ENCODE results near the gene MAP3K3. TPM values are rescaled to one million over a fixed set of nuclear protein-coding genes. Genes with fewer than 3 reads are reported as not detected.

MAP3K3 gene
- 27.9 and 29.6 TPM in 2 replicates for total RNA-seq

DNA sequence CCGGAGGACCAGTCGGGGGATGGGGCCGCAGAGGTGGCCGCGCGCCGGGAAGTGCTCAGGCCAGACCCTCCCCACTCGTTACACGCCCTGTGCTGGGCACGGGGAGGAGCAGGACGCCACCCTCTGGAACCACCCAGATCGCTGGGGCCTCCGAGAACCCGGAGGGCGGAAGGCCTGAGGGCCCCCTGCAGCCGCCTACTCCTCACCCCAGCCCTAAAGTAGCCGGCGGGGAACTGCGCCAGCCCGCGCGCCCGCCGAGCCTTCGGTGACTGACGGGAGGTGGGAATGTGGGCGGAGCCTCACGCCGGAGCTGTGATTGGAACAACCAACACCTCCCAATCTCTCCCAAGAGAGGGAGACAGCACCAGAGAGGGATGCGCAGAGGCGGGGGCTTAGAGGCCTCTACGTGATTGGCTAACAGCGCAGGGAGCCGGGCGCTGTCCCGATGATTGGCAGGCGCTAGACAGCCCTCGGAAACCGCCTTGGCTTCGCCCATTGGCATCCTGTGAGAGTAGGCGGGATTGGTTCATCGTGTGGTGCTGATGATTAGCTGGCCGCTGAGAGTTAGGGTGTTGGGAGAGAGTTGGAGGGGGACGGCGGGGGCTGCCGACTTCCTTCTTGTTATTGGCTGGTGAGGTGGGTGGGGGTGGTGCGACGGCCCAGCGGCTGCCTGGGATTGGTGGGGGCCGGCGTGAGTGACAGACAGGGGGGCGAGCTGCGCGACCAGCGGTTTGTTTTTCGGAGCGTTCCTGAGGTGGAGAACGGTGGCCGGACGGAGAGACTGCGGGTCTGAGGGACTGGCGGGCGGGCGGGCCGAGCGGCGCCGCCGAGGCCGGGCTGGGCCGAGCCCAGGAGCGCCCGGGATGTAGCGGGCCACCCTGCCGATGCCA lies at the start of gene MAP3K3:
MAP3K3 (plus strand) TSS at position 734 of the 890 bp plus-strand sequence. CDS start 343 bp downstream, outside the sequence.
- peak within 1 kb of the TSS; percentile 95 for H3K27ac Mint-ChIP-seq
- H3K4me3 Mint-ChIP-seq = peak within 1 kb of the TSS; percentile 100
- H3K27me3 Mint-ChIP-seq (ENCODE audit: insufficient read depth) = peaks cover 7% of the 10 kb centered on the region
- peaks cover 7% of the 10 kb centered on the region for H3K36me3 Mint-ChIP-seq (ENCODE audit: low read depth)
- peak; percentile 97 for DNase-seq (ENCODE audit: low spot score)
- intact Hi-C loops (cut with micrococcal nuclease) = loop anchor here (1.0 to 5.0 kb wide), 9 partner anchors 10 to 640 kb away; partner anchors contain the start of genes CCDC47, DCAF7, FTSJ3 and PSMC5
- peaks cover 44% of the 10 kb centered on the region for H3K4me1 Mint-ChIP-seq (ENCODE audit: low read depth)
- H3K9me3 Mint-ChIP-seq = no peaks in the 10 kb centered on the region

DNA sequence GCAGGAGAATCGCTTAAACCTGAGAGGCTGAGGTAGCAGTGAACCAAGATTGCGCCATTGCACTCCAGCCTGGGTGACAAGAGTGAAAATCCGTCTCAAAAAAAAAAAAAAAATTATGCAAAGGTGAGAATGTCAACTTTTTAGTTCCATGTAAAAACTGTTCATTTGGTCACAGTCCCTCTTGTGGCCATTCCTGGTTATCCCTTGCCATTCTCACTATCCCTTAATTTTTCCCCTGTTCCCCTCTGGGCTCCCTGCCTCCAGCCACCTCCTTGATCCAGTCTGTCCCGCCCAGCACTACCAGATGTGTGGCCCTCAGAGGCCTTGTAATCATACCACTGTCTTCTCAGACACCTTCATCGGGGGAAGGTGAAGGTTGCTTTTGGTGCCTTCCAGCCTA lies 48.6 kb upstream of the MAP3K3 start:
- Mint-ChIP-seq H3K4me1 (ENCODE audit: low read depth) (peaks cover 24% of the 10 kb centered on the region), H3K27ac (peak overlapping the region; percentile 13), H3K9me3 (no peaks in the 10 kb centered on the region), H3K36me3 (ENCODE audit: low read depth) (peaks cover 6% of the 10 kb centered on the region), H3K4me3 (no peak overlapping the region), H3K27me3 (ENCODE audit: insufficient read depth) (no peaks in the 10 kb centered on the region)
- intact Hi-C loops (cut with micrococcal nuclease) = loop anchor here (2.0 kb wide), 1 partner anchor 23 kb away; the partner anchor contains the start of gene DCAF7
- no peak for DNase-seq (ENCODE audit: low spot score)

DNA sequence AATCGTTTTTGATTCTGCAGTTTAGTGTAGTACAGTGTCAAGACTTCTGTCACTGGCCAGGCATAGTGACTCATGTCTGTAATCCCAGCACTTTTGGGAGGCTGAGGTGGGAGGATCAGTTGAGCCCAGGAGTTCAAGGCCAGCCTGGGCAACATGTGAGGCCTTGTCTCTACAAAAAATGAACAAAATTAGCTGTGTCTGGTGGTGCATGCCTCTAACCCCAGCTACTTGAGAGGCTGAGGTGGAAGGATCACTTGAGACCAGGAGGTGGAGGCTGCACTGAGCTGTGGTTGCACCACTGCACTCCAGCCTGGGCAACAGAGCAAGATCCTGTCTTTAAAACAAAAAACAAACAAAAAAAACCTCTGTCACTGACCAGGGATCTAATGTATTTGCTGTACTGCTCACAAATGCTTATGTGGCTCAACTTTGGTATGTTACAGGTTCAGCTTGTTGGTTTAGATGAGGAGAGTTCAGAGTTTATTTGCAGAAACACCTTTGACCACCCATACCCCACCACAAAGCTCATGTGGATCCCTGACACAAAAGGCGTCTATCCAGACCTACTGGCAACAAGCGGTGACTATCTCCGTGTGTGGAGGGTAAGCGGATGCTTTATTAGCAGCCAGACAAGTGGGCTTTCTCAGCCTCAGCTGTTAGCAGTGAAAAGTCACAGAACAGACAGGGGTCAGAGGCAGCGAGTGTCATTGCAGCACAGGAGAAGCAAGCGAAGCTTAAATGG lies 44.0 kb upstream of the MAP3K3 start:
- no peaks in the 10 kb centered on the region for H3K27me3 Mint-ChIP-seq (ENCODE audit: insufficient read depth)
- peaks cover 11% of the 10 kb centered on the region for H3K4me1 Mint-ChIP-seq (ENCODE audit: low read depth)
- DNase-seq (ENCODE audit: low spot score) = no peak
- intact Hi-C loops (cut with micrococcal nuclease) = no loop called here
- H3K27ac Mint-ChIP-seq = no peak overlapping the region
- peaks cover 34% of the 10 kb centered on the region for H3K36me3 Mint-ChIP-seq (ENCODE audit: low read depth)
- no peak overlapping the region for H3K4me3 Mint-ChIP-seq
- H3K9me3 Mint-ChIP-seq = no peaks in the 10 kb centered on the region

DNA sequence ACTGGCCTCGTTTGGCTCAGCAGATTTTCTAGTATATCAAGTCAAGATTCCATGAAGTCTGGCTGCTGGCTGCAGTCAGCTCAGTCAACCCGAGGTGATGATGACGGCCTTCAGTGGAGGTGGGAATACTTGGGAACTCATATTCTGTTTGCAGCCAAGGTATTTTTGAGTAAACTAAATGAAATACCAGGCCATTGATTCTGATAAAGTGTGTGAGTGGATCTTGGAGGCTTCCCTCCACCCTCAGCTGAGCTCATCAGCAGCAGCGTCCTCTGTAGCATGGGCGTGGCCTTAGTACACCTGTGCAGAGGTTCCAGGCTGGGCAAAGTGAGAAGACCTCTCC lies 43.5 kb upstream of the MAP3K3 start:
- Mint-ChIP-seq H3K27ac (no peak overlapping the region), H3K4me1 (ENCODE audit: low read depth) (peaks cover 10% of the 10 kb centered on the region), H3K9me3 (no peaks in the 10 kb centered on the region), H3K4me3 (no peak overlapping the region), H3K36me3 (ENCODE audit: low read depth) (peaks cover 35% of the 10 kb centered on the region), H3K27me3 (ENCODE audit: insufficient read depth) (no peaks in the 10 kb centered on the region)
- intact Hi-C loops (cut with micrococcal nuclease) = no loop called here
- no peak for DNase-seq (ENCODE audit: low spot score)

DNA sequence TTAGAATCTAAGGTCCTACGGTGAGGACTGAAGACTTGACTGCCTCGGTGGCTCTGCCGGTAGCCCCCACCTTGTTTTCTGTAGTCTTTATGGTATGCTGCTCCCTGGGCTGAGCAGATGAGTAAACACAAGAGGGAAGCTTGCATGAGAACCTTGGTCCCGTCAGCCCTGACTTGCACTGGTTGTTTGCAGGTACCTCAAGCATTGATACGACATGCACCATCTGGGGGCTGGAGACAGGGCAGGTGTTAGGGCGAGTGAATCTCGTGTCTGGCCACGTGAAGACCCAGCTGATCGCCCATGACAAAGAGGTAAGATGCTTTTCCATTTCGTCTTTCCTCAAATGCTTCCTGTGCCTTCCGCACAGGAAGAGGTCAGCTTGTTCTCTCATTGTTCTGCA lies 42.6 kb upstream of the MAP3K3 start:
- intact Hi-C loops (cut with micrococcal nuclease) = no loop called here
- H3K4me1 Mint-ChIP-seq (ENCODE audit: low read depth) = peaks cover 5% of the 10 kb centered on the region
- H3K27me3 Mint-ChIP-seq (ENCODE audit: insufficient read depth) = no peaks in the 10 kb centered on the region
- no peaks in the 10 kb centered on the region for H3K9me3 Mint-ChIP-seq
- no peak overlapping the region for H3K27ac Mint-ChIP-seq
- H3K36me3 Mint-ChIP-seq (ENCODE audit: low read depth) = peaks cover 36% of the 10 kb centered on the region
- H3K4me3 Mint-ChIP-seq = no peak overlapping the region
- no peak for DNase-seq (ENCODE audit: low spot score)

DNA sequence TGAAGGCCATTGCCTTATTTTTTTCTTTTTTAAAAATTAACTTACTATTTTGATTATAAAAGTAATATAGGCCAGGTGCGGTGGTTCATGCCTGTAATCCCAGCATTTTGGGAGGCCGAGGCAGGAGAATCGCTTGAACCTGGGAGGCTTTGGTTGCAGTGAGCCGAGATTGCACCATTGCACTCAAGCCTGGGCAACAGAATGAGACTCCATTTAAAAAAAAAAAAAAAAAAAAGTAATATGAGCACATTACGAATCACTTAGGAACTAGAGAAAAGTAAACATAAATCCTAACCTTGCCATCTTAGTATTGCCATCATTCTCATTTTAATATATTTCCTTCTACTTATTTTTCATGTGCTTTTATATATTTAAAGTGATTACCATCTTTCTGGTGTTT lies 34.4 kb upstream of the MAP3K3 start:
- no peak for DNase-seq (ENCODE audit: low spot score)
- peaks cover 11% of the 10 kb centered on the region for H3K4me1 Mint-ChIP-seq (ENCODE audit: low read depth)
- peaks cover 54% of the 10 kb centered on the region for H3K36me3 Mint-ChIP-seq (ENCODE audit: low read depth)
- no peak overlapping the region for H3K4me3 Mint-ChIP-seq
- no peaks in the 10 kb centered on the region for H3K9me3 Mint-ChIP-seq
- no peak overlapping the region for H3K27ac Mint-ChIP-seq
- no peaks in the 10 kb centered on the region for H3K27me3 Mint-ChIP-seq (ENCODE audit: insufficient read depth)
- intact Hi-C loops (cut with micrococcal nuclease) = no loop called here

DNA sequence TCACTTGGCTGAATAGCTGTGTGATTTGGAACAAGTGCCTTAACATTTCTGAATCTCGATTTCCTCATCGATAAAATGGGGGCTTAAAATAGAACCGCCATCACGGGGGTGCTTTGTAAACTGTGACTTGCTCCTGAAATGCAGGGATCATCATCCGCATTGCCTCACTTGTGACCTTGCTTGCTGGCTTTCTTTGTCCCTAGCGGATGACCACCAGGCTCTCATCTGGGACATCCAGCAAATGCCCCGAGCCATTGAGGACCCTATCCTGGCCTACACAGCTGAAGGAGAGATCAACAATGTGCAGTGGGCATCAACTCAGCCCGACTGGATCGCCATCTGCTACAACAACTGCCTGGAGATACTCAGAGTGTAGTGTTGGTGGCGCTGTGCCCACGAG lies 33.4 kb upstream of the MAP3K3 start:
- no peak overlapping the region for H3K27ac Mint-ChIP-seq
- H3K4me1 Mint-ChIP-seq (ENCODE audit: low read depth) = peaks cover 11% of the 10 kb centered on the region
- no peaks in the 10 kb centered on the region for H3K9me3 Mint-ChIP-seq
- intact Hi-C loops (cut with micrococcal nuclease) = no loop called here
- no peaks in the 10 kb centered on the region for H3K27me3 Mint-ChIP-seq (ENCODE audit: insufficient read depth)
- no peak for DNase-seq (ENCODE audit: low spot score)
- no peak overlapping the region for H3K4me3 Mint-ChIP-seq
- H3K36me3 Mint-ChIP-seq (ENCODE audit: low read depth) = peaks cover 50% of the 10 kb centered on the region

DNA sequence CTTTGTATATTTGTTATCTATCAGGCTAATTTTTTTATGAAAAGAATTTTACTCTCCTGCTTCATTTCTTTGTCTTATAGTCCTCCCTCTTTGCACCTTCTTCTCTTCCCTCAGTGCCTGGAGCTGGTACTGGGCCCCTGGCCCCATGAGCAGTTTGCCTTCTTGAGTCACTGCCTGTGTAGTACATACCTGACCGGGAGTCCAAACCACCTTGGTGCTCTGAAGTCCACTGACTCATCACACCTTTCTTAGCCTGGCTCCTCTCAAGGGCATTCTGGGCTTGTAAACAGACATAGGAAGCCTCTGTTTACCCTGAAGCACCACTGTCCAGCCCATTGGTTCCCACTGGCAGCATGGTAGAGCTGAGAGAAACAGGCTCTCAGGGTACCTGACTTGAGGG lies 32.6 kb upstream of the MAP3K3 start:
- no peak for DNase-seq (ENCODE audit: low spot score)
- no peaks in the 10 kb centered on the region for H3K27me3 Mint-ChIP-seq (ENCODE audit: insufficient read depth)
- no peak overlapping the region for H3K4me3 Mint-ChIP-seq
- H3K9me3 Mint-ChIP-seq = no peaks in the 10 kb centered on the region
- peaks cover 11% of the 10 kb centered on the region for H3K4me1 Mint-ChIP-seq (ENCODE audit: low read depth)
- intact Hi-C loops (cut with micrococcal nuclease) = no loop called here
- peak overlapping the region; percentile 69 for H3K27ac Mint-ChIP-seq
- H3K36me3 Mint-ChIP-seq (ENCODE audit: low read depth) = peaks cover 50% of the 10 kb centered on the region

DNA sequence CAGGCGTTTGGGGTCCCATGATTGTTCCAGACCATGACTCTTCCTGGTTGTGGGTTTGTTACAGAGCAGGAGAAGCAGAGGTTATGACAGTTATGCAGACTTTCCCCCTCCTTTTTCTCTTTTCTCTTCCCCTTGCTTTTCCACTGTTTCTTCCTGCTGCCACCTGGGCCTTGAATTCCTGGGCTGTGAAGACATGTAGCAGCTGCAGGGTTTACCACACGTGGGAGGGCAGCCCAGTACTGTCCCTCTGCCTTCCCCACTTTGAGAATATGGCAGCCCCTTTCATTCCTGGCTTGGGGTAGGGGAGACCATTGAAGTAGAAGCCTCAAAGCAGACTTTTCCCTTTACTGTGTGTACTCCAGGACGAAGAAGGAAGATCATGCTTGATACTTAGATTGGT lies 29.4 kb upstream of the MAP3K3 start:
- H3K9me3 Mint-ChIP-seq = no peaks in the 10 kb centered on the region
- no peaks in the 10 kb centered on the region for H3K27me3 Mint-ChIP-seq (ENCODE audit: insufficient read depth)
- H3K4me3 Mint-ChIP-seq = no peak overlapping the region
- intact Hi-C loops (cut with micrococcal nuclease) = no loop called here
- no peak for DNase-seq (ENCODE audit: low spot score)
- H3K36me3 Mint-ChIP-seq (ENCODE audit: low read depth) = peaks cover 37% of the 10 kb centered on the region
- H3K27ac Mint-ChIP-seq = no peak overlapping the region
- peaks cover 9% of the 10 kb centered on the region for H3K4me1 Mint-ChIP-seq (ENCODE audit: low read depth)

DNA sequence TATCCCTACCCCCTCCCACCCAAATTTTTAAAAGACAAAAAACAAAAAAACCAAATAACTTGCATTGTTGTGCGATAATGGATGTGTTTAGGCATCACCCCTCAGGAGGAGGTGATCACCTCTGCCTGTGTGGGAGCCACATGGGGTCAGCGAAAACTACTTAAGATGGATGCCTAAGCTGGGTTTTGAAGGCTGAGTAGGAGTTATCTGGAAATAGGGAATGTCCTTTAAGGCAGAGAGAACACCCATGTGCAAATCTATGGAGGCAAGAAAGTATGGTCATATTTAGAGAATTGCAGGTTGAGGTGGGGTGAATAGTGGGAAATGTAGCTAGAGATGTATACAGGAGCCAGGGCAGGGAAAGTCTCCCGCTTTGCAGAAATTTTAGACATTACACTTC lies 27.1 kb upstream of the MAP3K3 start:
- no peaks in the 10 kb centered on the region for H3K9me3 Mint-ChIP-seq
- H3K27ac Mint-ChIP-seq = no peak overlapping the region
- H3K4me3 Mint-ChIP-seq = no peak overlapping the region
- intact Hi-C loops (cut with micrococcal nuclease) = no loop called here
- DNase-seq (ENCODE audit: low spot score) = no peak
- peaks cover 21% of the 10 kb centered on the region for H3K36me3 Mint-ChIP-seq (ENCODE audit: low read depth)
- H3K27me3 Mint-ChIP-seq (ENCODE audit: insufficient read depth) = no peaks in the 10 kb centered on the region
- peaks cover 13% of the 10 kb centered on the region for H3K4me1 Mint-ChIP-seq (ENCODE audit: low read depth)

DNA sequence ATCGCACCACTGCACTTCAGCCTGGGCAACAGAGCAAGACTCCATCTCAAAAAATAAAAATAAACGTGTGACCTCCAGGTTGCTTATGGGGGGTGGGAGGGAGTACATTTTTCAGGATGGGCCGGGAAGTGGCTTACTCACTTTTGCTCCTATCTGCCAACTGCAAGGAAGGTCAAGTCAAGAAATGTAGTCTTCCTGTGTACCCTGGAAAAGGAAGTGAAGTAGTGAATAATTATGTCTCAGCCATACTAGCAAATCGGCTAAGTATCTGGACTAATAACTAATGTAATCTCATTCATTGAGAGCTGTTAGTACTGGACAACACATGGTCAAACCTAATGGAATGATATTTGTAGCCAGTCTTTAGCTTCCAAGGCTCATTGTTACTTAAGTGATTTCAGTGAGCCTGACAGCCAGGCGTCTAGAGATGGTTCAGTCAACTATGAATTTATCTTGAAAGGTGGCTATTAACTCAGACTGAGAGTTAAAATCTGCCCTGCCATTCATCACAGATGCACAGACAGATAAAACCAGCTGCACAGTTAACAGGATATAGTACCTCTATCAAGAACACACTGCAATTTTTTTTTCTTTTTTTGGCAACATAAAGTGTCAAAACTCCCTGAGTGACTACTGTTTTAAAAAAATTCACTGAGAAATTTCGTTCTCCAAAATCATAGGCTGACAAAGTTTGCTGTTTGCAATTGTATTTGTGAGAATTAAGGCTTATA lies 25.2 kb upstream of the MAP3K3 start:
- Mint-ChIP-seq H3K27me3 (ENCODE audit: insufficient read depth) (no peaks in the 10 kb centered on the region), H3K4me3 (no peak overlapping the region), H3K4me1 (ENCODE audit: low read depth) (peaks cover 26% of the 10 kb centered on the region), H3K27ac (no peak overlapping the region), H3K36me3 (ENCODE audit: low read depth) (peaks cover 13% of the 10 kb centered on the region), H3K9me3 (no peaks in the 10 kb centered on the region)
- no peak for DNase-seq (ENCODE audit: low spot score)
- intact Hi-C loops (cut with micrococcal nuclease) = no loop called here

DNA sequence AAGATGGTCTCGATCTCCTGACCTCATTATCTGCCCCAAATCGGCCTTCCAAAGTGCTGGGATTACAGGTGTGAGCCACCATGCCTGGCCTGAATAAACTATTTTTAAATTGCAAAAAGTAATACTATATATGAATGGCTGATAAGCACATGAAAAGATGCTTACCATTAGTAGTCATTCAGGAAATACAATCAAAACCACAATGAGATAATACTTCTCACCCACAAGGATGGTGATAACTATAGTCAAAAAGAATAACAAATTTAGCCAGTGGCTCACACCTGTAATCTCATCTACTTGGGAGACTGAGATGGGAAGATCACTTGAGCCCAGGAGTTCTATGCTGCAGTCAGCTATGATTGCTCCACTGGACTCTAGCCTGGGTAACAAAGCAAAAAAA lies 23.9 kb upstream of the MAP3K3 start:
- Mint-ChIP-seq H3K9me3 (no peaks in the 10 kb centered on the region), H3K4me1 (ENCODE audit: low read depth) (peaks cover 26% of the 10 kb centered on the region), H3K27me3 (ENCODE audit: insufficient read depth) (no peaks in the 10 kb centered on the region), H3K4me3 (no peak overlapping the region), H3K27ac (no peak overlapping the region), H3K36me3 (ENCODE audit: low read depth) (peaks cover 11% of the 10 kb centered on the region)
- no peak for DNase-seq (ENCODE audit: low spot score)
- intact Hi-C loops (cut with micrococcal nuclease) = no loop called here

Data from activated T-helper 1 cell treated with anti-CD3 and anti-CD28 coated beads, Interleukin-12 subunit alpha, Interleukin-12 subunit beta, Interleukin-2, Interleukin-4 antibody, amounts not matched to agents 30 ng/mL and 10 ng/mL and 1 ng/mL, durations not matched to agents 14 hours and 24 hours and 36 hours (primary cell).